Stimulated activated CD4-positive, alpha-beta T cell treated with anti-CD3 and anti-CD28 coated beads, TNF-alpha, amount 100 ng/mL, for 24 hours (primary cell): Measurements from ENCODE around the gene HS6ST3.

Experiments used
- DNase-seq, 3 experiments: peaks; one replicate each; pipeline ENCODE4 v3.0.0-alpha.2; 2020; ENCODE audit warnings: low read depth in 3 of 3

Gene HS6ST3

GRCh38 chr13:96785986-96786385 lies 696.1 kb downstream of the HS6ST3 start:
- no peak for DNase-seq

DNA sequence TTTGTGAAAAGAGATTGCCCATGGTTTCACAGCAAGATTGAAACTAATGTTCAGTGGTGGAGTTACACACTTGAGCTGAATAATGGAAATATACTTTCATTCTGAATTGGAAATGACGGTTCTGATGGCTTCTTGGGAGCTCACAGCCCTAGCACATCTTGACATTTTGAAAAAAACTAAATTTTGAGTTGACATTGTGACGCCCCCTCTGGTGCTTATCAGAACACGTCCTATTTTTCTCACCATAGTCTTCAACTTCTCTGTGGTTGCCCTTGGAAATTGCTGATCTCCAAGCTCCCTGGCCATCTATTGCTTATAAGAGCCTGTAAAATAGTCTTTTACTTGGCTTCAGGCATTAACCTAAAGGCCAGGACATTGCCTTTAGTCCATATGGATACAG lies 702.3 kb downstream of the HS6ST3 start:
- no peak for DNase-seq

DNA sequence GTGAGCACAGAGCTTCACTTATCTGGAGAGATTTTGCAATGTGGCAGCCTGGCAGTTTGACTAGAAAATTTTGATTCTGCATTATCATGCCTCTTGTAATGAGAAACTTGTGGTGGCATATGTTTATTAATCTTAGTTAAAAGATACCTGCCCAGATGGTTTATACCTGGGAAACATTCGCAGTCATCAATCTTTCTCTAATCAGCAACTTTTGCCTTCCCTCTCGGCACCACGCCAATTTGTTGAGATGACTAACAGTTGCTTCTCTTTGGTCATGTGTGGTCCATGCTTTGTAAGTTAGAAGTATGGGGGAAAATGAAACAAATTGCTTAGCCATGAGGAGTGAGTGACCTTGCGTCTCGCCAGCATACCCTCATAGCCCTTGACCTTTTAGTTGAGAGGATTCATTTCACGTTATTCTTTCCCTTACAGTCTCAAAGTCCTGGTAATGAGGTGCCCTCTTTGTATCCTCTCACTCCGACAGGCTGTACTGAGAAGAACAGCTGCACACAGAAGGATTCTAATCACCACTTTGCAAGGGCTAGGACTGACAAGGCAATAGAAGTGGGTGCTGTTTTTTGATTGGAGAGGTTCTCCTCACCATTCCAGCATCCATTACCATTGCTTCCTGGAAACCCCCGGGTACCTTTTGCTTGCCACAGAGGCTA lies 703.0 kb downstream of the HS6ST3 start:
- DNase-seq, result no peak

DNA sequence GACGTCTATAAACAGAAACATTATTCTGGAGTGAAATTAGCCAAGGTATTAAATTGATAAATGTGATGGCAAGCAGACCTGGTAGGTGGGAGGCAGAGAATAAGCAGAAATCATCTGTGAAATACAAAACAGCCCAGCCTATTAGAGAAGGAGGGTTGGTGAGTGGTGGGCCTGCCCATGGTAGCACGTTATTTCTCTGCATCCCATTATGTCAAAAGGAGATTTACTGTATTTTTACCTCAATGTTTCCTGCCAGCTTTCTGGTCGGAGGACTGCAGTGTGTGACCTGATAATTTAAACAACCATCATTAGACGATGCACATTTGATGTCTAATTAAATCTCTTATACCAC lies 703.5 kb downstream of the HS6ST3 start:
- DNase-seq, result no peak

GRCh38 chr13:96794669-96795068 lies 704.8 kb downstream of the HS6ST3 start:
- DNase-seq, result no peak

- no peak for DNase-seq
These were observed 705.8 kb downstream of the HS6ST3 start for GRCh38 chr13:96795670-96796069.

GRCh38 chr13:96796091-96796633 lies 706.3 kb downstream of the HS6ST3 start:
- no peak for DNase-seq

DNA sequence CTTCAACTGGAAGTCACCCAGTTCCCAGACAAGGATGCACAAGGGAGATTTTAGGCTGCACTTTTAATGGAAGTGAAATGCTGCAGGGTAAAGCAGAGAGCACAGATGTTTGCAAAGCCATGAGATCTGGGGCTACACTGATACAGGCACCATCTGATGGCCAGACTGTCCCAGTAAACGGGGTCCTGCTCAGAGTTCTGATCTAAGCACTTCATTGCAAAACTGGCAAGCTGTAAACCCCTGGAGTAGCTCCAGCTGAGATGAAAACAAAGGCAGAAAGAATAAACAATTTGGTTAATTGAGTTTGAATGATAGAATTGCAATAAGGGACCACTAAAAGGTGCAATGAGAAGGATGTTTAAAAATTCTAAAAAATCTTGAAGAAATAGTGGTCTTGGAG lies 707.2 kb downstream of the HS6ST3 start:
- no peak for DNase-seq

DNA sequence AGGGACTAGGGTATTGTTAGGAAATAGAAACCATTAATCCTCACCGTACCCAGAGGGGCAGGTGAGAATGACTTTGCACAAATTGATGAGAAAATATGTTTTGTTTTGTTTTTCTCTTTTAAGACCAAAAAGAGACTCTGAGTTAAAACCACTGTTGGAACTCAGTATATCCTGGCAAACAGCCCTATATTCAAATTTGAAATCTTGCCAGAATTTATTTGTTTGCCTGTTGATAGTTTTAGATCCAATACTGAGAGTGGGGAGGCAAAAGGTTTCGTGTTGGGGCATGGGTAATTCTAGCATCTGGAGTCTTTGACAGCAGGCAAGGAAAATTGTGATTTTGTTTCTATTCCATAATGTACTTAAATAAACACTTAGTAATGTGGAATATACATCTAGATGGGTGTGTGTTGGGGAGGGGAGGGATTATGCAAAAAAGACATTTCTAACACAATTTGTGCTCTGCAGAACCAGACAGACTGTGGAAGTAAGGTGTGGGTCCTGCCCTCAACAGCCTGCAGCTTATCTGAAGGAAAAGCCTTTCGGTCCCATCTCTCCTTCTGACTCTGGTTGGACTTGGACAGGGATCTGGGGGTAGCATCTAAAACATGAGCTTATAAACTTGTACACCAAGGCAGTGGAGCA lies 713.7 kb downstream of the HS6ST3 start:
- DNase-seq, result no peak

GRCh38 chr13:96804174-96804573 lies 714.3 kb downstream of the HS6ST3 start:
- DNase-seq, result no peak

DNA sequence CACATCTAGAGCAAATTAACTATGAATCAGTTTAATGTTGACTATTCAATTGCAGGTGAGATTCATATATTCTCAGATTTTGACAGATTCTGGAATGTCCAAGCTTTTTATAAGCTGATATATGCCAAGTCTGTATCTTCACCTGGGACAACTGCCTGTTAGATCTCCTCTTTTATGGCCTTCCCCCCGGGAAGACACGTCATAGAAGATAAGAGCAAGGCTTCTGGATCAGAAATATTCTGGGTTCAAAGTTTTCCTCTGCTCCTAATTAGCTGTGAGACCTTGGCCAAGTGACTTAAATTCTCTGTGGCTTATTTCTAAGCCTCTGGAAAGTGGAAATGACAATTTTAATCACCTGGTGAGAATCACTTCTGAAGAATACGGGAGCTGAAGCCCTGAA lies 716.8 kb downstream of the HS6ST3 start:
- no peak for DNase-seq

- no peak for DNase-seq
These were observed 719.6 kb downstream of the HS6ST3 start for GRCh38 chr13:96809366-96810096.

- no peak for DNase-seq
These were observed 720.2 kb downstream of the HS6ST3 start for GRCh38 chr13:96810104-96810503.

DNA sequence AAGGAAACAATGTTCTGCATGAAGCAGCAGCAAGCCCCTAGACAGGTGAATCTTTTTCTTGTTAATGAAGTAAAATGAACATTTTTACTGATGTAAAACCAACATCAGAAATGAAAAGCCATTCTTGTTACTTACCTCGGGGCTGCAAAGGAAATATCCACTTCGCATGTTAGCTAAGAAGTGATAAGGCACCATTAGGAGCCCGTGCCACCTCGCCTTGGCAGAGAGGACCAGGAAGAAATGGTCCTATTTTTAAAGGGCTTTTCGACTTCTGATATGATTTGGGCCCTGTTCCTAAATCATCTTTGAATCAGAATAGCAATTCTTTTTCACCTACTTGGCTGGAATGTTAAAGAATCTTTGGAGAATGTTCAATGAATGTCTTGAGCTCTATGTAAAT lies 721.1 kb downstream of the HS6ST3 start:
- no peak for DNase-seq

- no peak for DNase-seq
These were observed 726.4 kb downstream of the HS6ST3 start for GRCh38 chr13:96816261-96816660.

DNA sequence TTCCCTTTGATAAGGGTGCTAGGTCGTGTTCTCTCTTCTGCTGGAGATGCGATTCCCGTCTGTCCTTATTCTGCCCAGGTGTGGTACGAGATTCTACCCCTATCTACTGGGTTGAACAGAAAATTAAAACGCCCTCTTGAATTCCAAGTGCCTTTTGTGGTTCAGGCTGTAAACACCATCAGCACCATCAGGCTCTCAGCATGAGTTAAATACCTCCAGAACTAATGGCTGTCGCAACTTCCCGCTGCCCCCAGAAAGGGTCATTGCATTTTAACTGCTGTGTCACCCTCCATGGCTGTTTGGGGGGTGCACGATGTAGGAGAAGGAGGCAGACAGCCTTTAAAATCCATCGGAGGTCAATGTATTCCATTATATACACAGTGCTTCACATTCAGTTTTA lies 727.0 kb downstream of the HS6ST3 start:
- DNase-seq, result no peak

- no peak for DNase-seq
These were observed 727.5 kb downstream of the HS6ST3 start for GRCh38 chr13:96817336-96817941.

DNA sequence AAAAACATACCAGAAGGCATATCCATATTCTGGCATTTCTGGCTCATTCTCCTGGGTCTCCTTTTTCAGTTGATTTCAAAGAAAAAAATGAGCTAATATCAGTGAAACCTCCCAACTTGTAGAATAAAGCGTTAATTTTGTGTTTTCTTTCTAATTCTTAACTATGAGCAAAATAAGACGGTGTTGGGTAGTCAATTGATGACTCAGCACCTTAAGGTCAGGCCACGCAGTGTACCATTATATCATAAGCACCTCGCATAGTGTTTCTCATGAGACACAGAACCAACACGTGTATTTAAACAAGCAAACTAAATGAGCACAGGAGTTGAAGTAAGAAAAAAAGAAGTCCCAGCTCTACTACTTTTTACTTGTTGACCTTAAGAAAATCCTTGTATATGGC lies 729.5 kb downstream of the HS6ST3 start:
- DNase-seq, result no peak

DNA sequence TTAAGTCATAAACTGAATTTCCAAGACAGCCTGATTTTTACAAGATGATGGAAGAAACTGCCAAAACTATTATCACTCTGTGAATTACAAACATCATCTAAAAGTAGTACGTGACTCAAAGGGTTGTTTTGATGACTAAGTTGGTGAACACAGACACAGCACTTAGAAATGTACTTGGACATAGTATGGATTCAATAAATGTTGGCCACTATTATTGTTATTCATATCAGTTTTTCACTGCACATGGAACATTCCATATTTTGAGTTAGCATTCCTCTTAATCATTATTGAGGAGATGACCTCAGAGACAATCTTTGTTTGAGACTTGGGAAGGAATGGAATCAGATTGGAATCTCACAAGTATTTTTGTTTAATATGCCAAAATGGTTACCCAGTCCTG lies 731.5 kb downstream of the HS6ST3 start:
- no peak for DNase-seq

GRCh38 chr13:96821971-96822370 lies 732.1 kb downstream of the HS6ST3 start:
- DNase-seq, result no peak

- DNase-seq, result no peak
These were observed 733.0 kb downstream of the HS6ST3 start for GRCh38 chr13:96822895-96823294.

GRCh38 chr13:96824140-96824539 lies 734.2 kb downstream of the HS6ST3 start:
- no peak for DNase-seq

GRCh38 chr13:96825653-96826052 lies 735.7 kb downstream of the HS6ST3 start:
- no peak for DNase-seq
